Measurements from ENCODE around the gene CLIP2. TPM values are rescaled to one million over a fixed set of nuclear protein-coding genes. Genes with fewer than 3 reads are reported as not detected.

The CLIP2 gene
- total RNA-seq, 1 experiment from 2014 or later, result 29.3 TPM

Other genes with a start within 250 kb of the CLIP2 start
- gene LIMK1, start 205.6 kb upstream of the CLIP2 start, total RNA-seq (2014; rRNA removed; shearing (Covaris generic)), result 36.5 and 46.6 TPM in 2 replicates
- 333 and 408 TPM in 2 replicates for gene EIF4H, start 115.1 kb upstream of the CLIP2 start, total RNA-seq (2014; rRNA removed; shearing (Covaris generic))
- 7.2 and 7.6 TPM in 2 replicates for gene LAT2, start 79.4 kb upstream of the CLIP2 start, total RNA-seq (2014; rRNA removed; shearing (Covaris generic))
- gene RFC2, start 35.0 kb upstream of the CLIP2 start, total RNA-seq (2014; rRNA removed; shearing (Covaris generic)), result 103 and 114 TPM in 2 replicates
- gene GTF2IRD1, start 164.5 kb downstream of the CLIP2 start, total RNA-seq (2014; rRNA removed; shearing (Covaris generic)), result 10.5 and 14.0 TPM in 2 replicates

Measured in HT1080 (cell line).